Measurements from ENCODE around the gene MAGOHB. TPM values are rescaled to one million over a fixed set of nuclear protein-coding genes. Genes with fewer than 3 reads are reported as not detected.
"Not testable (repeated sequence)": the region's sequence is repeated elsewhere in the genome, so short reads cannot be mapped to it uniquely, and the experiment has no call there.

MAGOHB gene
- total RNA-seq, 4 donors from 2014 or later: 7.7 to 28.9 (median 9.8) TPM

GRCh38 chr12:10600988-10601387 lies 12.4 kb downstream of the MAGOHB start:
- Histone ChIP-seq H3K4me3 (no peak overlapping the region), H3K27ac (no peak overlapping the region), H3K36me3 (no peaks in the 10 kb centered on the region), H3K4me1 (no peaks in the 10 kb centered on the region), H3K9me3 (no peaks in the 10 kb centered on the region), H3K27me3 (no peaks in the 10 kb centered on the region)
- DNase-seq: no peak
- TF ChIP-seq CTCF (IDR thresholded peaks at IDR 0.05): no peak
- no peak for TF ChIP-seq POLR2A (IDR thresholded peaks at IDR 0.05)

GRCh38 chr12:10595881-10596280 lies 17.5 kb downstream of the MAGOHB start:
- H3K27me3 ChIP-seq: no peaks in the 10 kb centered on the region
- no peaks in the 10 kb centered on the region for H3K9me3 ChIP-seq
- H3K4me1 ChIP-seq: no peaks in the 10 kb centered on the region
- no peaks in the 10 kb centered on the region for H3K36me3 ChIP-seq
- no peak for DNase-seq
- TF ChIP-seq POLR2A (IDR thresholded peaks at IDR 0.05) (no peak), CTCF (IDR thresholded peaks at IDR 0.05) (no peak)
- no peak overlapping the region for H3K4me3 ChIP-seq
- H3K27ac ChIP-seq: no peak overlapping the region

- H3K4me3 ChIP-seq: no peak overlapping the region
- TF ChIP-seq CTCF (IDR thresholded peaks at IDR 0.05) (no peak), POLR2A (IDR thresholded peaks at IDR 0.05) (no peak)
- DNase-seq: no peak
- no peaks in the 10 kb centered on the region for H3K4me1 ChIP-seq
- no peaks in the 10 kb centered on the region for H3K36me3 ChIP-seq
- no peaks in the 10 kb centered on the region for H3K9me3 ChIP-seq
- H3K27me3 ChIP-seq: no peaks in the 10 kb centered on the region
- no peak overlapping the region for H3K27ac ChIP-seq
Observed at GRCh38 chr12:10590966-10591365, 22.4 kb downstream of the MAGOHB start.

DNA sequence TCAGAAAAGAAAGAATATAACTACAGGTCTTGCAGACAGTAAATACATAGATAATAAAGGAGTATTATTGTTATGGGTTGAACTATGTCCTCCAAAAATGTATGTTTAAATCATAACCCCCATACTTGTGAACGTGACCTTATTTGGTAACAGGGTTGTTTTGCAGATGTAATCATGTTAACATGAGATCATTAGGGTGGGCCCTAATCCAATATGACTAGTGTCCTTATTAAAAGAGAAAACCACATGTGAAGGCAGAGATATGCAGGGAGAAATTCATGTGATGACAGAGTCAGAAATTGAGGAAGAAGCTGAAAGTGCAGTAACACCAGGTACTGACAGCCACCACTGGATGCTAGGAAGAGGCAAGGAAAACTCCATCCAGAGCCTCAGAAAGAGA lies 29.0 kb downstream of the MAGOHB start:
- TF ChIP-seq POLR2A (IDR thresholded peaks at IDR 0.05) (no peak), CTCF (IDR thresholded peaks at IDR 0.05) (no peak)
- DNase-seq: no peak
- Histone ChIP-seq H3K4me1 (no peaks in the 10 kb centered on the region), H3K27me3 (no peaks in the 10 kb centered on the region), H3K4me3 (no peak overlapping the region), H3K27ac (no peak overlapping the region), H3K9me3 (no peaks in the 10 kb centered on the region), H3K36me3 (peaks cover 0 to 8% (median 0%) of the 10 kb centered on the region in 3 donors)

- Histone ChIP-seq H3K4me1 (no peaks in the 10 kb centered on the region), H3K27me3 (no peaks in the 10 kb centered on the region), H3K4me3 (no peak overlapping the region), H3K27ac (no peak overlapping the region), H3K36me3 (peaks cover 0 to 8% (median 0%) of the 10 kb centered on the region in 3 donors), H3K9me3 (no peaks in the 10 kb centered on the region)
- TF ChIP-seq POLR2A (IDR thresholded peaks at IDR 0.05) (no peak), CTCF (IDR thresholded peaks at IDR 0.05) (no peak)
- no peak for DNase-seq
Observed at GRCh38 chr12:10582704-10583103, 30.7 kb downstream of the MAGOHB start.

DNA sequence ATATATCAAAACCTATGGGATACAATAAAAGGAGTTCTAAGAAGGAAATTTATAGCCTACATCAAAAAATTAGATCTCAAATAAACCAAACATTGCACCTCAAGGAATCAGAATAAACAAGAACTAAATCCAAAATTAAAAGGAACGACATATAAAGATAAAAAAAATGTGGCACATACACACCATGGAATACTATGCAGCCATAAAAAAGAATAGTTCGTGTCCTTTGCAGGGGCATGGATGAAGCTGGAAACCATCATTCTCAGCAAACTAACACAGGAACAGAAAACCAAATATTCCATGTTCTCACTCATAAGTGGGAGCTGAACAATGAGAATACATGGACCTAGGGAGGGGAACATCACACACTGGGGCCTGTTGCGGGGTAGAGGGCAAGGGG lies 31.3 kb downstream of the MAGOHB start:
- not testable (repeated sequence) for H3K4me3 ChIP-seq, H3K9me3 ChIP-seq, H3K36me3 ChIP-seq, H3K27me3 ChIP-seq, DNase-seq, H3K27ac ChIP-seq, H3K4me1 ChIP-seq

All from Peyer's patch (tissue), 4 donors.